ENCODE measurements around the gene ZNF655.
"Not testable (repeated sequence)": the region's sequence is repeated elsewhere in the genome, so short reads cannot be mapped to it uniquely, and the experiment has no call there.

ZNF655 gene

GRCh38 chr7:99563650-99564049 is 5.2 kb downstream of the ZNF655 start:
- DNase-seq (ENCODE audit: low spot score in 2 of 2) (no peak), ATAC-seq (replicated peaks; ENCODE audit: extremely low read depth, poor library complexity, severe bottlenecking) (no peak)
- Mint-ChIP-seq H3K27ac (ENCODE audit: low read depth) (peak overlapping the region; percentile 26), H3K27me3 (no peaks in the 10 kb centered on the region), H3K4me1 (peaks cover 40% of the 10 kb centered on the region), H3K9me3 (no peaks in the 10 kb centered on the region), H3K4me3 (no peak overlapping the region), H3K36me3 (ENCODE audit: insufficient read depth) (peaks cover 62% of the 10 kb centered on the region)

- Mint-ChIP-seq H3K36me3 (ENCODE audit: insufficient read depth) (peaks cover 46% of the 10 kb centered on the region), H3K4me1 (peaks cover 14% of the 10 kb centered on the region)
- H3K27me3 Mint-ChIP-seq; ATAC-seq (replicated peaks; ENCODE audit: extremely low read depth, poor library complexity, severe bottlenecking); H3K27ac Mint-ChIP-seq (ENCODE audit: low read depth); H3K4me3 Mint-ChIP-seq; DNase-seq (ENCODE audit: low spot score in 2 of 2); H3K9me3 Mint-ChIP-seq: not testable (repeated sequence)
These were observed 10.3 kb downstream of the ZNF655 start for GRCh38 chr7:99568770-99569169.

GRCh38 chr7:99571768-99572167 is 13.3 kb downstream of the ZNF655 start:
- DNase-seq (ENCODE audit: low spot score in 2 of 2) (no peak), ATAC-seq (replicated peaks; ENCODE audit: extremely low read depth, poor library complexity, severe bottlenecking) (no peak)
- Mint-ChIP-seq H3K36me3 (ENCODE audit: insufficient read depth) (peaks cover 26% of the 10 kb centered on the region), H3K4me3 (no peak overlapping the region), H3K4me1 (peaks cover 4% of the 10 kb centered on the region), H3K27me3 (no peaks in the 10 kb centered on the region), H3K9me3 (no peaks in the 10 kb centered on the region), H3K27ac (ENCODE audit: low read depth) (peak overlapping the region; percentile 19)

GRCh38 chr7:99573257-99573656 is 14.8 kb downstream of the ZNF655 start:
- H3K36me3 Mint-ChIP-seq (ENCODE audit: insufficient read depth): peaks cover 21% of the 10 kb centered on the region
- H3K27ac Mint-ChIP-seq (ENCODE audit: low read depth): peak overlapping the region; percentile 26
- no peaks in the 10 kb centered on the region for H3K27me3 Mint-ChIP-seq
- peaks cover 4% of the 10 kb centered on the region for H3K4me1 Mint-ChIP-seq
- DNase-seq (ENCODE audit: low spot score in 2 of 2): no peak
- H3K9me3 Mint-ChIP-seq: no peaks in the 10 kb centered on the region
- no peak overlapping the region for H3K4me3 Mint-ChIP-seq
- ATAC-seq (replicated peaks; ENCODE audit: extremely low read depth, poor library complexity, severe bottlenecking): no peak

GRCh38 chr7:99576251-99576650 is 17.8 kb downstream of the ZNF655 start:
- ATAC-seq (replicated peaks; ENCODE audit: extremely low read depth, poor library complexity, severe bottlenecking): no peak
- Mint-ChIP-seq H3K4me3 (no peak overlapping the region), H3K27ac (ENCODE audit: low read depth) (no peak overlapping the region), H3K27me3 (no peaks in the 10 kb centered on the region), H3K36me3 (ENCODE audit: insufficient read depth) (peaks cover 16% of the 10 kb centered on the region), H3K4me1 (peaks cover 23% of the 10 kb centered on the region), H3K9me3 (no peaks in the 10 kb centered on the region)
- DNase-seq (ENCODE audit: low spot score in 2 of 2): no peak

- DNase-seq (ENCODE audit: low spot score in 2 of 2) (no peak), ATAC-seq (replicated peaks; ENCODE audit: extremely low read depth, poor library complexity, severe bottlenecking) (no peak)
- Mint-ChIP-seq H3K9me3 (no peaks in the 10 kb centered on the region), H3K36me3 (ENCODE audit: insufficient read depth) (peaks cover 5% of the 10 kb centered on the region), H3K4me1 (peaks cover 20% of the 10 kb centered on the region), H3K27me3 (no peaks in the 10 kb centered on the region), H3K4me3 (peak overlapping the region; percentile 88), H3K27ac (ENCODE audit: low read depth) (peak overlapping the region; percentile 48)
These were observed 21.0 kb downstream of the ZNF655 start for GRCh38 chr7:99579281-99579955.

DNA sequence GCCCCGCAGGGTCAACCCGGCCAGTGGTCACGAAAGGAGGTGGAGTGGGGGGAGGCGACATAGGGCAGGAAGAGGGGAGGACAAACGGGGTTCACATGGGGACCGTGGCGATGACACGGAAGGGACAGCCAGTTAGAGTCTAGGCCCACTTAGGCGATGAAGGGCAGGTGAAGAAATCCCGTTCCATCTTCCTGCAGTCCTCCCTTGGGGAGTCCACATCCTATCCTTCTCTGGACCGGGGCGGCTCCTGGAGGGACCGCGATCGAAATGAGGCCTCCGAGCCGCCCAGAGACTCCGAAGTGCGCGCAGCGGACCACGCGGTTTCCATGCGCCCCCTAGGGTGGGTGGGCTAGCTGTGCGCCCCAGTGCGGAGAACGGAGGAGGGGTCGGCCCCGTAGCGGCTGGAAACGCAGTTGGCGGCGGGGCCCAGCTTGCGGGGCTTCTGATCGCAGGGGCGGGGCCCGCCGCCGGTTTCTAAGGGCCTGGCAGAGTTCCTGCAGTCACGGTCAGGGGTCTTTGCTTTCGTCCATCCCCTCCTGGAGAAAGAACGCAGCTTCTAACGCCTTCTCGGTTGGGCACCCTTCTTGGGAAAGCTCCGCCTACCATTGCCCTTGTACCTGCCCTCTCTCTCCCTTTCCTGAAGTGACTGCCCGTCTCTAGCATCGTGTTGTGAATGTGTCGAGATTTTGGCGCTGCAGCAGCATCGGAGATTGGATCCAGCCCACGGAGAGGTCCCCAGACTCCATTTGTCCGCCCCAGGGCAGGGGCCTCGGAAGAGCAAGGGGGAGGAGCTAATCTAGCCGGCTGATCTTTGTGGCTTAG is 21.7 kb downstream of the ZNF655 start:
- H3K4me3 Mint-ChIP-seq: peak overlapping the region; percentile 88
- H3K4me1 Mint-ChIP-seq: peaks cover 20% of the 10 kb centered on the region
- peak overlapping the region; percentile 81 for H3K27ac Mint-ChIP-seq (ENCODE audit: low read depth)
- DNase-seq (ENCODE audit: low spot score in 2 of 2) (peak; percentile 26 to 39), ATAC-seq (replicated peaks; ENCODE audit: extremely low read depth, poor library complexity, severe bottlenecking) (peak; percentile 67)
- H3K9me3 Mint-ChIP-seq: no peaks in the 10 kb centered on the region
- peaks cover 5% of the 10 kb centered on the region for H3K27me3 Mint-ChIP-seq
- H3K36me3 Mint-ChIP-seq (ENCODE audit: insufficient read depth): peaks cover 5% of the 10 kb centered on the region

GRCh38 chr7:99580778-99581332 is 22.4 kb downstream of the ZNF655 start:
- peak overlapping the region; percentile 88 for H3K4me3 Mint-ChIP-seq
- H3K36me3 Mint-ChIP-seq (ENCODE audit: insufficient read depth); ATAC-seq (replicated peaks; ENCODE audit: extremely low read depth, poor library complexity, severe bottlenecking); DNase-seq (ENCODE audit: low spot score in 2 of 2); H3K9me3 Mint-ChIP-seq: not testable (repeated sequence)
- peak overlapping the region; percentile 81 for H3K27ac Mint-ChIP-seq (ENCODE audit: low read depth)
- H3K27me3 Mint-ChIP-seq: peaks cover 12% of the 10 kb centered on the region
- H3K4me1 Mint-ChIP-seq: peaks cover 20% of the 10 kb centered on the region

DNA sequence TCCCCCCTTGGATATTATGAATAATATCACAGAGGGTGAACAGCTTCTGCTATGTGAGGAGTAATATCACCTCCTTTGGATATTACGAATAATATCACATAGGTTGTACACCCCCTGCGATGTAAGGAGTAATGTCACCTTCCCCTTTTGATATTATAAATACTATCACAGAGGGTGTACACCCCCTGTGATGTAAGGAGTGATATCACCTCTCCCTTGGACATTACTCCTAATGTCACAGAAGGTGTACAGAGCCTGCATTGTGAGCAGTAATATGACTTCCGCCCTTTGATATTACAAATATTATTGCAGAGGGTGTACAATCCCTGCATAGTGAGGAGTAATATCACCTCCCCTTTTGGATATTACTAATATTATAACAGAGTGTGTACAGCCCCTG is 30.4 kb downstream of the ZNF655 start:
- DNase-seq (ENCODE audit: low spot score in 2 of 2): no peak
- no peak overlapping the region for H3K4me3 Mint-ChIP-seq
- no peak for ATAC-seq (replicated peaks; ENCODE audit: extremely low read depth, poor library complexity, severe bottlenecking)
- H3K4me1 Mint-ChIP-seq: no peaks in the 10 kb centered on the region
- no peaks in the 10 kb centered on the region for H3K9me3 Mint-ChIP-seq
- no peak overlapping the region for H3K27ac Mint-ChIP-seq (ENCODE audit: low read depth)
- H3K36me3 Mint-ChIP-seq (ENCODE audit: insufficient read depth): peaks cover 2% of the 10 kb centered on the region
- H3K27me3 Mint-ChIP-seq: peaks cover 32% of the 10 kb centered on the region

GRCh38 chr7:99594948-99595745 is 36.7 kb downstream of the ZNF655 start:
- Mint-ChIP-seq H3K4me1 (no peaks in the 10 kb centered on the region), H3K9me3 (no peaks in the 10 kb centered on the region), H3K27me3 (no peaks in the 10 kb centered on the region), H3K36me3 (ENCODE audit: insufficient read depth) (no peaks in the 10 kb centered on the region), H3K4me3 (no peak overlapping the region), H3K27ac (ENCODE audit: low read depth) (no peak overlapping the region)
- no peak for DNase-seq (ENCODE audit: low spot score in 2 of 2)
- no peak for ATAC-seq (replicated peaks; ENCODE audit: extremely low read depth, poor library complexity, severe bottlenecking)

- Mint-ChIP-seq H3K27me3 (no peaks in the 10 kb centered on the region), H3K9me3 (no peaks in the 10 kb centered on the region), H3K27ac (ENCODE audit: low read depth) (no peak overlapping the region), H3K36me3 (ENCODE audit: insufficient read depth) (no peaks in the 10 kb centered on the region), H3K4me1 (no peaks in the 10 kb centered on the region), H3K4me3 (no peak overlapping the region)
- ATAC-seq (replicated peaks; ENCODE audit: extremely low read depth, poor library complexity, severe bottlenecking) (no peak), DNase-seq (ENCODE audit: low spot score in 2 of 2) (no peak)
These were observed 38.0 kb downstream of the ZNF655 start for GRCh38 chr7:99596408-99596955.
